Neural progenitor cell (in vitro differentiated cells): ENCODE data around the gene SPINT1. TPM values are rescaled to one million over a fixed set of nuclear protein-coding genes. Genes with fewer than 3 reads are reported as not detected.

Source experiments
- DNase-seq: peaks from one replicate; pipeline ENCODE4 v3.0.0-alpha.2; 2016; ENCODE audit warnings: low spot score
- H2AFZ ChIP-seq: fragments of 200-600 bp; sonication (generic); replicated peaks from 2 replicates; pipeline ENCODE4 v1.6.1; 2016; ENCODE audit warnings: antibody characterized with exemption
- H3F3A ChIP-seq: fragments of 200-600 bp; sonication (generic); 2 replicates; pipeline ENCODE4 v1.6.1; 2016; ENCODE audit warnings: antibody characterized with exemption, low read depth
- H3K27ac ChIP-seq: fragments of 200-600 bp; sonication (generic); 2 replicates; pipeline ENCODE4 v1.5.1; 2016; ENCODE audit warnings: mild to moderate bottlenecking
- H3K27me3 ChIP-seq: fragments of 200-600 bp; sonication (generic); 2 replicates; pipeline ENCODE4 v1.6.1; 2016; ENCODE audit warnings: mild to moderate bottlenecking, moderate library complexity
- H3K36me3 ChIP-seq: fragments of 200-600 bp; sonication (generic); 2 replicates; pipeline ENCODE4 v1.5.1; 2016
- H3K4me1 ChIP-seq: fragments of 200-600 bp; sonication (generic); 2 replicates; pipeline ENCODE4 v1.6.1; 2016; ENCODE audit warnings: mixed run types
- H3K4me2 ChIP-seq: fragments of 200-600 bp; sonication (generic); 2 replicates; pipeline ENCODE4 v1.6.1; 2016
- H3K4me3 ChIP-seq: fragments of 200-600 bp; sonication (generic); 2 replicates; pipeline ENCODE4 v1.5.1; 2016
- H3K79me2 ChIP-seq: fragments of 200-600 bp; sonication (generic); 2 replicates; pipeline ENCODE4 v1.6.1; 2016; ENCODE audit warnings: low read depth
- H3K9ac ChIP-seq: fragments of 200-600 bp; sonication (generic); 2 replicates; pipeline ENCODE4 v1.6.1; 2016
- H3K9me3 ChIP-seq: fragments of 200-600 bp; sonication (generic); 2 replicates; pipeline ENCODE4 v1.5.1; 2016; ENCODE audit warnings: low read depth
- H4K20me1 ChIP-seq: fragments of 200-600 bp; sonication (generic); 2 replicates; pipeline ENCODE4 v1.6.1; 2016; ENCODE audit warnings: low read depth
- H3K27ac Mint-ChIP-seq: 3 replicates; pipeline ENCODE4 v1.8.0; 2021; ENCODE audit warnings: mixed read lengths
- H3K27me3 Mint-ChIP-seq: 2 replicates; pipeline ENCODE4 v1.8.0; 2022; ENCODE audit warnings: low read depth, mild to moderate bottlenecking, inconsistent platforms, moderate library complexity, mixed read lengths; ENCODE audit not compliant: insufficient read depth
- H3K36me3 Mint-ChIP-seq: 3 replicates; pipeline ENCODE4 v1.8.0; 2021; ENCODE audit warnings: mixed read lengths
- H3K4me1 Mint-ChIP-seq: 3 replicates; pipeline ENCODE4 v1.8.0; 2021; ENCODE audit warnings: mixed read lengths
- H3K4me3 Mint-ChIP-seq: 3 replicates; pipeline ENCODE4 v1.8.0; 2021; ENCODE audit warnings: mild to moderate bottlenecking, moderate library complexity, mixed read lengths
- H3K9me3 Mint-ChIP-seq: 3 replicates; pipeline ENCODE4 v1.8.0; 2020; ENCODE audit warnings: mixed read lengths
- EZH2 ChIP-seq: fragments of 200-600 bp; sonication (generic); IDR thresholded peaks from 2 replicates; pipeline ENCODE4 v1.6.1; 2017; ENCODE audit warnings: antibody characterized with exemption, mild to moderate bottlenecking, moderate library complexity
- EZH2phosphoT487 ChIP-seq: fragments of 200-600 bp; sonication (generic); IDR thresholded peaks from 2 replicates; pipeline ENCODE4 v1.6.1; 2017; ENCODE audit warnings: antibody characterized with exemption
- total RNA-seq: library from RNA; depleted of rRNA; stranded (reverse); fragments of >200 nt; gene quantifications from 2 replicates; pipeline ENCODE4 v1.2.3, GENCODE V29; 2015; ENCODE audit warnings: low replicate concordance
- TF ChIP-seq, protein P1 (sequence below): fragments of 200-600 bp; sonication (generic); IDR thresholded peaks from 2 replicates; pipeline ENCODE4 v1.5.1; 2017; ENCODE audit warnings: antibody characterized with exemption, mild to moderate bottlenecking

SPINT1 gene
- total RNA-seq, 1 donor from 2014 or later = 12.0 TPM

DNA sequence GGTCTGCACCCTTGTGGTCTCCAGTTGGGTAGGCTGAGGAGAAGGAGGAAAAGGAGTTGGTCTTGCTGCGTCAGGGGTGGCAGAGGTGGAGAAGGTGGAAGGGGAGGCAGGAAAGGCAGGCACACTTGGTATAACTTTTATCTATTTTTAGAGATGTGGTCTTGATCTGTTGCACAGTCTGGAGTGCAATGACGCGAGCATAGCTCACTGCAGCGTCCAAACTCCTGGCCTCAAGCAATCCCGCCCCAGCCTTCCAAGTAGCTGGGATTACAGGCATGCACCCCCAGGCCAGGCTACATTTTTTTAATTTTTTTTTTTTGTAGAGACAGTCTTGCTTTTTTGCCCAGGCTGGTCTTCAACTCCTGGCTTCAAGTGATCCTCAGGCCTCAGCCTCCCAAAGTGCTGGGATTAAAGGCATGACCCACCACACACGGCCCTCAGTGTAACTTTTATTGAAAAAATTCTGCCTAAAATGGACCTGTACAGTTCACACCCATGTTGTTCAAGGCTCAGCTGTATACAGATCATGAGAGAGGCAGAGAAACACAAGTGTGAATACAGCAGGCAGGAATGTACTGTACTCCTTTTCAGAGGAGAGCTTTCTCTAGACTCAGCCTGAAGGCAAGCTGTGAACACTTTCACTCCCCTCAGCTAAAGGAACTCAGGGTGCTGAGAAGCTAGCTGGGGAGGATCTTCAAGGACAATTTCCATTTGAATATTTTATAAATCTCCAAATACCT is 32.3 kb downstream of the SPINT1 start:
- H3K79me2 ChIP-seq = no peaks in the 10 kb centered on the region
- H3K9me3 Mint-ChIP-seq = no peaks in the 10 kb centered on the region
- H4K20me1 ChIP-seq = peaks cover 4% of the 10 kb centered on the region
- H3K9ac ChIP-seq = no peak overlapping the region
- TF ChIP-seq, protein P1, sequence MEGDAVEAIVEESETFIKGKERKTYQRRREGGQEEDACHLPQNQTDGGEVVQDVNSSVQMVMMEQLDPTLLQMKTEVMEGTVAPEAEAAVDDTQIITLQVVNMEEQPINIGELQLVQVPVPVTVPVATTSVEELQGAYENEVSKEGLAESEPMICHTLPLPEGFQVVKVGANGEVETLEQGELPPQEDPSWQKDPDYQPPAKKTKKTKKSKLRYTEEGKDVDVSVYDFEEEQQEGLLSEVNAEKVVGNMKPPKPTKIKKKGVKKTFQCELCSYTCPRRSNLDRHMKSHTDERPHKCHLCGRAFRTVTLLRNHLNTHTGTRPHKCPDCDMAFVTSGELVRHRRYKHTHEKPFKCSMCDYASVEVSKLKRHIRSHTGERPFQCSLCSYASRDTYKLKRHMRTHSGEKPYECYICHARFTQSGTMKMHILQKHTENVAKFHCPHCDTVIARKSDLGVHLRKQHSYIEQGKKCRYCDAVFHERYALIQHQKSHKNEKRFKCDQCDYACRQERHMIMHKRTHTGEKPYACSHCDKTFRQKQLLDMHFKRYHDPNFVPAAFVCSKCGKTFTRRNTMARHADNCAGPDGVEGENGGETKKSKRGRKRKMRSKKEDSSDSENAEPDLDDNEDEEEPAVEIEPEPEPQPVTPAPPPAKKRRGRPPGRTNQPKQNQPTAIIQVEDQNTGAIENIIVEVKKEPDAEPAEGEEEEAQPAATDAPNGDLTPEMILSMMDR = no peak
- TF ChIP-seq EZH2 = no peak
- TF ChIP-seq EZH2phosphoT487 = no peak
- no peak overlapping the region for H3K27ac Mint-ChIP-seq
- H3K36me3 Mint-ChIP-seq = no peaks in the 10 kb centered on the region
- peaks cover 9% of the 10 kb centered on the region for H3F3A ChIP-seq
- H3K27ac ChIP-seq = no peak overlapping the region
- no peak for DNase-seq
- H3K27me3 ChIP-seq = peaks cover 29% of the 10 kb centered on the region
- no peak overlapping the region for H3K4me3 Mint-ChIP-seq
- peaks cover 5% of the 10 kb centered on the region for H3K4me1 Mint-ChIP-seq
- H2AFZ ChIP-seq = no peak overlapping the region
- no peak overlapping the region for H3K4me2 ChIP-seq
- peaks cover 21% of the 10 kb centered on the region for H3K27me3 Mint-ChIP-seq
- H3K4me3 ChIP-seq = no peak overlapping the region
- H3K36me3 ChIP-seq = no peaks in the 10 kb centered on the region
- H3K4me1 ChIP-seq = peaks cover 4% of the 10 kb centered on the region
- no peaks in the 10 kb centered on the region for H3K9me3 ChIP-seq

DNA sequence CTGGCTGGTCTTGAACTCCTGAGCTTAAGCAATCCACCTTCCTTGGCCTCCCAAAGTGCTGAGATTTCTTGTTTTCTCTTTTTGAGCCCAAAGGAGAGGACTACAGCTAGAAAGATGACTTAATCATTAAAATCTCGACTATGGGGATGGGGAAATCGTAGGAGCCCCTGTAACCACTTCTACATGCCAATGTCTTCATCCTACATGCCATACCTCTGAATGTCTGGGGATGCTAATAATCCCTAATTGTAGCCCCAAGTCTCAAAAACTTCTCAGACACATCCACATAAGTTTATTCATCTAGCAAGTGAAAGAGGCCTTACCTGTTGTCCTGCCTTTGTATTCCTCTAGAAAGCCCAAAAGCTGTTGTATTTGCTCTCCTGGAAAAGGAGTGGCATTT is 33.8 kb downstream of the SPINT1 start:
- H4K20me1 ChIP-seq = peaks cover 3% of the 10 kb centered on the region
- H3K27ac ChIP-seq = no peak overlapping the region
- H3K27me3 Mint-ChIP-seq = peaks cover 14% of the 10 kb centered on the region
- no peaks in the 10 kb centered on the region for H3K36me3 ChIP-seq
- H3K4me3 ChIP-seq = no peak overlapping the region
- no peaks in the 10 kb centered on the region for H3K9me3 ChIP-seq
- H3K27ac Mint-ChIP-seq = no peak overlapping the region
- DNase-seq = no peak
- H3K4me2 ChIP-seq = no peak overlapping the region
- H3K9ac ChIP-seq = no peak overlapping the region
- H3K4me3 Mint-ChIP-seq = no peak overlapping the region
- peaks cover 6% of the 10 kb centered on the region for H3F3A ChIP-seq
- TF ChIP-seq EZH2phosphoT487 (no peak), EZH2 (no peak)
- TF ChIP-seq, protein P1 = no peak
- no peak overlapping the region for H2AFZ ChIP-seq
- peaks cover 22% of the 10 kb centered on the region for H3K27me3 ChIP-seq
- H3K4me1 Mint-ChIP-seq = peaks cover 5% of the 10 kb centered on the region
- H3K9me3 Mint-ChIP-seq = no peaks in the 10 kb centered on the region
- H3K4me1 ChIP-seq = peaks cover 4% of the 10 kb centered on the region
- H3K36me3 Mint-ChIP-seq = no peaks in the 10 kb centered on the region
- no peaks in the 10 kb centered on the region for H3K79me2 ChIP-seq

DNA sequence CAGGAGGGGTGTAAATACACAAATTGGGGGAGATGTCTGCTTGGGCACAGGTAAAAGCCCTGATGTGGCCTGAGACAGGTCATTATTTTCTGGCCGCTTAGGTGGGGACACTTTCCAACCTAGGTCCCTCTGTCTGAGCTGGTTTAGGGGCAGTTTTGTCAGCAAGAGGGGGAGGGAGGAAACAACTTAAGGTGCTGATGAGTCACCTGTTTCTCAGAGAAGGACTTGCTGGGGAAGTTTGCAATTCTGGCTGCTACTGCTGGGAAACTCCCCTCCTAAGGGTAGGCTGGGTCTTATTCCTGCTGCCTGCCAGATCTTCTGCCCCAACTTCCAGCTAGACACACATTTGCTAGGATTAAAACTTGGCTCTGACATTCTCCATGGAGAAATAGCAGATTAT is 34.9 kb downstream of the SPINT1 start:
- Mint-ChIP-seq H3K36me3 (no peaks in the 10 kb centered on the region), H3K4me1 (peaks cover 5% of the 10 kb centered on the region), H3K4me3 (no peak overlapping the region), H3K27ac (no peak overlapping the region), H3K27me3 (peaks cover 8% of the 10 kb centered on the region), H3K9me3 (peaks cover 2% of the 10 kb centered on the region)
- Histone ChIP-seq H3K4me2 (no peak overlapping the region), H3K36me3 (no peaks in the 10 kb centered on the region), H3F3A (no peaks in the 10 kb centered on the region), H3K9ac (no peak overlapping the region), H3K27me3 (peaks cover 11% of the 10 kb centered on the region), H3K79me2 (no peaks in the 10 kb centered on the region), H3K27ac (no peak overlapping the region), H3K4me1 (peaks cover 4% of the 10 kb centered on the region), H4K20me1 (no peaks in the 10 kb centered on the region), H3K4me3 (no peak overlapping the region), H2AFZ (no peak overlapping the region), H3K9me3 (no peaks in the 10 kb centered on the region)
- no peak for DNase-seq
- TF ChIP-seq, protein P1 = no peak
- TF ChIP-seq EZH2 (no peak), EZH2phosphoT487 (no peak)
